ENCODE results near the gene DHX16. TPM values are rescaled to one million over a fixed set of nuclear protein-coding genes. Genes with fewer than 3 reads are reported as not detected.

Gene DHX16
- total RNA-seq, 2 donors from 2014 or later, result 25.9 to 35.1 TPM

DNA sequence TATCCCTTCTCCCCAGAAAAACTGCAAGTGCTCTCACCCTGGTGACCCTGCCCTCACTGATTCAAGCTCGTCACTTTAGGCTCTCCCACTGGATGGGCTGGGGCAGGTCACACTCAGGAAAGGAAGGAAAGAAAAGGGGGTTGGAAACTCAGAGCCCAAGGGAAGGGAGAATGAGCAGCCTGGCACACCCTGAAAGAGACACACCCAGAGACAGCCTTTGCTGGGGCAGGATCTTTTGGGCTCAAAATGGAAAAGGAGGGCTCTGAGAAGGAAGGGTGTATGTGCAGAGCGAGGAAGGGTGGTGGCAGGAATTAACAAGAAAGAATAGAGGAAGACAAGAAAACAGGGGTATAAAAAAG, 11.2 kb upstream of the DHX16 start:
- Histone ChIP-seq H3K9me3 (no peaks in the 10 kb centered on the region), H3K4me1 (peaks cover 4% of the 10 kb centered on the region), H3K27ac (peak overlapping the region; percentile 84), H3K36me3 (no peaks in the 10 kb centered on the region), H3K4me3 (peak overlapping the region; percentile 53), H3K27me3 (no peaks in the 10 kb centered on the region), H3K9ac (ENCODE audit: low read depth in 2 of 2, low read length in 2 of 2) (peak overlapping the region; percentile 67 to 80)
- intact Hi-C loops (cut with DNase I), result no loop called here
- no peak for DNase-seq
- TF ChIP-seq, protein P1, sequence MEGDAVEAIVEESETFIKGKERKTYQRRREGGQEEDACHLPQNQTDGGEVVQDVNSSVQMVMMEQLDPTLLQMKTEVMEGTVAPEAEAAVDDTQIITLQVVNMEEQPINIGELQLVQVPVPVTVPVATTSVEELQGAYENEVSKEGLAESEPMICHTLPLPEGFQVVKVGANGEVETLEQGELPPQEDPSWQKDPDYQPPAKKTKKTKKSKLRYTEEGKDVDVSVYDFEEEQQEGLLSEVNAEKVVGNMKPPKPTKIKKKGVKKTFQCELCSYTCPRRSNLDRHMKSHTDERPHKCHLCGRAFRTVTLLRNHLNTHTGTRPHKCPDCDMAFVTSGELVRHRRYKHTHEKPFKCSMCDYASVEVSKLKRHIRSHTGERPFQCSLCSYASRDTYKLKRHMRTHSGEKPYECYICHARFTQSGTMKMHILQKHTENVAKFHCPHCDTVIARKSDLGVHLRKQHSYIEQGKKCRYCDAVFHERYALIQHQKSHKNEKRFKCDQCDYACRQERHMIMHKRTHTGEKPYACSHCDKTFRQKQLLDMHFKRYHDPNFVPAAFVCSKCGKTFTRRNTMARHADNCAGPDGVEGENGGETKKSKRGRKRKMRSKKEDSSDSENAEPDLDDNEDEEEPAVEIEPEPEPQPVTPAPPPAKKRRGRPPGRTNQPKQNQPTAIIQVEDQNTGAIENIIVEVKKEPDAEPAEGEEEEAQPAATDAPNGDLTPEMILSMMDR (IDR thresholded peaks at IDR 0.05), result no peak

DNA sequence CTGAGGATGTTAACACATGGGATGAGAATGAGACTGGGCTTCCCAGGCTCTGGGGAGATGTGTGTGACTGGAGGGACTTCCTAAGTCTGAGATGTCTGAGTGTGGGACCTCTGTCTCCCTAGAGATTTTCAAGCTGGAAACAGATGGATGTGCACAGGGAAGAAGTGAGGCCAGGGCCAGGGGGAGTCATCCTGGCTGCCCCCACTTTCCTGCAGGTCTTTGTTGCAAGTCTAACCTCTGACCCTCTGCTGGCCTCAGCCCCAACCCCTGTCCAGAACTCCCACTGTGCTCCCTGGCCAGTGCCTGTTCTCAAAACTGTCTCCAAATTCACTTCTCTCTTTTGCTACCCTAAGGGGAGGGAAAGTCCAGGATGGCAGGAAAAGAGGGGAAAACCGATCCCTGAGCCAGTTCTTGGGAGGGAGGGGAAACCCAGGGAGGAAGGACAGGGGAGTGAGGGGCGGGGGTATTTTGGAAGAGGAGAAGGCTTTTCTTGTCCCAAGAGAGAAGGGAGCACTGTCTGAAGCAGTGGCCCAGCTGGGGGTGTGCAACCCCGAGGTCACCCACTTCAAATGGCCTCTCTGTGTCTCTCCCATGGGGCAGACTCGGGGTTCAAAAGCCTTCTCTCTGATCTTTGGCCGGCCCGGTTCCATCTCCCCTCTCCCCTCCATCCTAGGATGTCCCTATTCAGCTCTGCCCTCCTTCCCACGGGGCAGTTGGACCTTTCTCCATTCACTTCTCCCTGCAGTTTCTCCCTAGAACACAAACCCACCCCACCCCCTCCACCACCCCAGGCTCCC, 10.6 kb upstream of the DHX16 start:
- peak overlapping the region; percentile 84 for H3K27ac ChIP-seq
- peak overlapping the region; percentile 53 for H3K4me3 ChIP-seq
- no peak for DNase-seq
- TF ChIP-seq, protein P1 (IDR thresholded peaks at IDR 0.05), result no peak
- peak overlapping the region; percentile 67 to 80 for H3K9ac ChIP-seq (ENCODE audit: low read depth in 2 of 2, low read length in 2 of 2)
- peaks cover 4% of the 10 kb centered on the region for H3K4me1 ChIP-seq
- intact Hi-C loops (cut with DNase I), result no loop called here
- H3K36me3 ChIP-seq, result no peaks in the 10 kb centered on the region
- no peaks in the 10 kb centered on the region for H3K9me3 ChIP-seq
- H3K27me3 ChIP-seq, result no peaks in the 10 kb centered on the region

DNA sequence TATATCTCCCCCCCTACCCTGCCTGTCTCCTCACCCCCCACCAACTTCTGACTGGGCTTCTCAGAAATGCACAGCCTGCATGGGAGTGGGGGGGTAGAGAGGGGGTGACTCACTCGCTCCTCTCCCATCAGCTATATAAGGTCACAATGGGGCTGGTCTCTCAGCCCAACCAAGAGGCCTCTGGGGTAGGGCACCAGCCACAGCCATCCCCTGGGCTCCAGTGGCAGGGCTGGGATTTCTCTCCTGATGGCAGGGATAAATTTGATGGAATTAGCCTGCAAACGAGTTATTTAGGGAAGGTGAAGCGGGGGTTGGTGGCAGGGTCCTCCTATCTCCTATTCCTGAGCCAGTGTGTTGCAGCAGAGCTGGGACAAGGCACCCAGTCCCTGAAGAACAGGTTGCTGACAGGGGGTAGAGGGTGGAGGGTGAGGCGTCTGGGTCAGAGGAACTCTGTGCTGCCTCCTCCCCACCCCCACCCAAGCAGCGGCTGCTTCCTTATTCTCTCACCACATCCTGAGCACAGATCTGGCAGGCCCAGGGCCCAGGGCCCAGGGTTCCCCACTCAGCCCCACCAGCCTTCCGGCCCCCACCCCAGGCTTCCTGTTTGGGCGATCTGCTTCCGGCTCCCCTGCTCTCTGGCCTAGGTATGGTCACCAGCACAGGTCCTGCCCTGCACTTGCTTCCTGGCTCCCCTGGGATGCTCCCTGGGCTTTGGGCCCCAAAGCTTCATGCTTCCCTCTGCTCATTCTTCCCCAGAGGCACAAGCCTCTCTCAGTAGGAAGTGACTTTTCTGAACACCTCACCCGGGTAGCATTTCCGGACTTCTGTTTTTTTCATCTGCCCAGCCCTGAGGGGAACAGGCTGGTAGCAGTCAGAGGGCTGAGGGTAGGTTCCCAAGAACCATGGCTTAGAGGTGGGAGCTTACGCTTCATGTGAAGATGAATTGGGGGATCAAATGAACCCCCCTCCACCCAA, 9.6 kb upstream of the DHX16 start:
- Histone ChIP-seq H3K27ac (peak overlapping the region; percentile 84), H3K9me3 (no peaks in the 10 kb centered on the region), H3K27me3 (no peaks in the 10 kb centered on the region), H3K36me3 (no peaks in the 10 kb centered on the region), H3K9ac (ENCODE audit: low read depth in 2 of 2, low read length in 2 of 2) (peak overlapping the region; percentile 67 to 80), H3K4me3 (peak overlapping the region; percentile 53), H3K4me1 (peaks cover 4% of the 10 kb centered on the region)
- intact Hi-C loops (cut with DNase I), result no loop called here
- DNase-seq, result peak; percentile 75
- TF ChIP-seq, protein P1 (IDR thresholded peaks at IDR 0.05), result no peak

DNA sequence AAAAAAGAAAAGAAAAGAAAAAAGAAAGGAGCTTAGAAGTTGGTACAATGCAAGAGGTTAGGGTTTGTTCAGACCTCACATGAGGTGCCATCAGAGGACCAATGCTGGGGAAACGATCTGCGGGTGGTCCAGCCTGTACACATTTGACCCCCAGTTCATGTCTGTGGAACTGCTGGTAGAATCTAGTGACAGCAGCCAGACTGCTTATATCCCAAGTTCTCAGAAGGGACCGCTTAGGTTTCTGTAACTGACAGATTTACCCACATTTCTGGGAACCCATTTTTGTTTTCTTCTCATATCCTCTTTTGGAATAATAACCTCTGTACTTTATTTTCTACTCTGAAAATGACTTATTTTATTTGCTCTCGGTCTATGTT, 8.9 kb upstream of the DHX16 start:
- intact Hi-C loops (cut with DNase I), result no loop called here
- H3K9ac ChIP-seq (ENCODE audit: low read depth in 2 of 2, low read length in 2 of 2), result peak overlapping the region; percentile 67 to 80
- H3K4me1 ChIP-seq, result peaks cover 4% of the 10 kb centered on the region

More for the DNA sequence above, 8.9 kb upstream of the DHX16 start:
- Histone ChIP-seq H3K9me3 (no peaks in the 10 kb centered on the region), H3K27ac (peak overlapping the region; percentile 84), H3K27me3 (no peaks in the 10 kb centered on the region), H3K36me3 (peaks cover 2% of the 10 kb centered on the region), H3K4me3 (peak overlapping the region; percentile 53)
- TF ChIP-seq, protein P1 (IDR thresholded peaks at IDR 0.05), result no peak
- DNase-seq, result no peak

Measured in colonic mucosa (tissue), 4 donors.